H1 (cell line): ENCODE measurements around the gene LDAH. TPM values are rescaled to one million over a fixed set of nuclear protein-coding genes. Genes with fewer than 3 reads are reported as not detected.

ENCODE experiments used
- EGR1 ChIP-seq: IDR thresholded peaks from 2 replicates; pipeline ENCODE4 v1.6.1; 2011; ENCODE audit warnings: low read depth, low read length, borderline replicate concordance
- GABPA ChIP-seq: IDR thresholded peaks from 2 replicates; pipeline ENCODE4 v1.6.1; 2011; ENCODE audit warnings: mild to moderate bottlenecking, low read length, moderate library complexity, borderline replicate concordance; ENCODE audit not compliant: insufficient read depth
- MAFK ChIP-seq: IDR thresholded peaks from 2 replicates; pipeline ENCODE4 v1.6.1; 2012; ENCODE audit warnings: low read depth, mild to moderate bottlenecking, improper control_type of control experiment, low read length
- NRF1 ChIP-seq: IDR thresholded peaks from 2 replicates; pipeline ENCODE4 v1.6.1; 2011; ENCODE audit warnings: mild to moderate bottlenecking, low read depth, low read length, improper control_type of control experiment
- SIN3A ChIP-seq, 2 experiments: IDR thresholded peaks in 1 of 2; conservative IDR thresholded peaks in 1 of 2; 2 replicates each; pipeline ENCODE4 v1.6.1; 2011 to 2012; ENCODE audit warnings: low read length in 2 of 2, improper control_type of control experiment in 1 of 2, low read depth in 1 of 2, mild to moderate bottlenecking in 1 of 2
- SIX5 ChIP-seq: IDR thresholded peaks from 2 replicates; pipeline ENCODE4 v1.6.1; 2011; ENCODE audit warnings: mild to moderate bottlenecking, low read depth, low read length
- SUZ12 ChIP-seq: fragments of 200-600 bp; sonication (generic); IDR thresholded peaks from 2 replicates; pipeline ENCODE4 v1.6.1; 2012; ENCODE audit warnings: mild to moderate bottlenecking, inconsistent platforms, low read length, moderate library complexity, mixed read lengths
- polyA plus RNA-seq, 7 experiments: library from polyadenylated mRNA; depleted of rRNA in 3 of 7; stranded (reverse) in 5 of 7; unstranded in 2 of 7; fragments of >200 nt in 5 of 7; fragments of 200-250 nt in 2 of 7; gene quantifications; 1 replicate in 5 of 7; 2 replicates in 1 of 7; 4 replicates in 1 of 7; pipeline versions ENCODE4 v1.2.1 to v1.2.3, GENCODE V29; 2011 to 2013; ENCODE audit warnings: missing spikeins in 2 of 7, mixed read lengths in 2 of 7
- total RNA-seq: library from RNA; stranded (reverse); fragmentation: NEBNext Ultra II Directional; extraction: Animal tissue kit (Norgen Biotek cat#: 25700); gene quantifications from 2 replicates; pipeline ENCODE4 v1.2.1, GENCODE V29; 2021

Gene LDAH
- total and polyA plus RNA-seq, 2 of the 8 experiments (the other 6 are each of a cell fraction or from before 2014, with no cell fraction given), result 10.9 to 26.3 TPM

DNA sequence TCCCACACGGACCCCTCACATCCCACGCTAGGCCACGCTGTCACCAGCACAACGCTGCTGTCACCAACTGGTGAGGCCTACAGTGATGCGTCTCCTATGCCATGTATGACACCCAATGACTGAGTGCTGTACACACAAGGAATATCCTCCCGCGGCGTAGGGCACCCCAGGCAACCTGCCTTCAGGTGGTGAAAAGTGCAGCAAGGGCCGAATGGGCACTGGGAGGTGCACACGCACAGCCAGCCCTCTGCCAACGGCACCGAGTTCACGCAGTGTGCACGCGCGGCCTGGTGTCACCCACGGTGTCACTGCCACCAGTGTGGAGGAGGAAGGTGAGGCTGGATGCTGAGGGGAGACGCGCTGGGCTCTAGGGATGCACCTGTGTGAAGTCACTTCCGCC, 176.5 kb downstream of the LDAH start (continued):
- TF ChIP-seq NRF1, result no peak
- TF ChIP-seq SIN3A (conservative IDR thresholded peaks at IDR 0.05 in 1 of 2, IDR thresholded peaks at IDR 0.05 in 1 of 2; ENCODE audit: low read depth in 1 of 2, low read length in 2 of 2), result no peak
- no peak for TF ChIP-seq SIX5
- TF ChIP-seq MAFK, result no peak
- no peak for TF ChIP-seq SUZ12
- no peak for TF ChIP-seq GABPA
- no peak for TF ChIP-seq EGR1
- TF ChIP-seq, all 59 proteins: peak for 0
